HEK293 (cell line): ENCODE measurements around the gene TMEM247.

ENCODE experiments used
- GLIS2 ChIP-seq: fragments of 450-650 bp; formaldehyde crosslinking; IDR thresholded peaks from 2 replicates; pipeline ENCODE4 v1.5.1; 2016; ENCODE audit warnings: missing biosample characterization, missing genetic modification characterization
- ZBTB48 ChIP-seq: fragments of 450-650 bp; formaldehyde crosslinking; IDR thresholded peaks from 2 replicates; pipeline ENCODE4 v1.5.1; 2016; ENCODE audit warnings: missing biosample characterization, missing genetic modification characterization
- ZNF24 ChIP-seq: fragments of 450-650 bp; formaldehyde crosslinking; IDR thresholded peaks from 2 replicates; pipeline ENCODE4 v1.5.1; 2016; ENCODE audit warnings: missing biosample characterization, missing genetic modification characterization
- ZNF521 ChIP-seq: fragments of 450-650 bp; formaldehyde crosslinking; IDR thresholded peaks from 2 replicates; pipeline ENCODE4 v1.5.1; 2017; ENCODE audit warnings: missing biosample characterization, mild to moderate bottlenecking, missing genetic modification characterization
- TF ChIP-seq, protein P1 (sequence below): fragments of 450-650 bp; formaldehyde crosslinking; IDR thresholded peaks from 2 replicates; pipeline ENCODE4 v1.5.1; 2016; ENCODE audit warnings: missing biosample characterization, missing genetic modification characterization
- TF ChIP-seq, protein P2 (sequence below): fragments of 450-650 bp; formaldehyde crosslinking; IDR thresholded peaks from 2 replicates; pipeline ENCODE4 v1.5.1; 2016; ENCODE audit warnings: missing biosample characterization, missing genetic modification characterization
- TF ChIP-seq, protein P3 (sequence below): fragments of 450-650 bp; formaldehyde crosslinking; IDR thresholded peaks from 2 replicates; pipeline ENCODE4 v1.5.1; 2017; ENCODE audit warnings: missing biosample characterization, missing genetic modification characterization

DNA sequence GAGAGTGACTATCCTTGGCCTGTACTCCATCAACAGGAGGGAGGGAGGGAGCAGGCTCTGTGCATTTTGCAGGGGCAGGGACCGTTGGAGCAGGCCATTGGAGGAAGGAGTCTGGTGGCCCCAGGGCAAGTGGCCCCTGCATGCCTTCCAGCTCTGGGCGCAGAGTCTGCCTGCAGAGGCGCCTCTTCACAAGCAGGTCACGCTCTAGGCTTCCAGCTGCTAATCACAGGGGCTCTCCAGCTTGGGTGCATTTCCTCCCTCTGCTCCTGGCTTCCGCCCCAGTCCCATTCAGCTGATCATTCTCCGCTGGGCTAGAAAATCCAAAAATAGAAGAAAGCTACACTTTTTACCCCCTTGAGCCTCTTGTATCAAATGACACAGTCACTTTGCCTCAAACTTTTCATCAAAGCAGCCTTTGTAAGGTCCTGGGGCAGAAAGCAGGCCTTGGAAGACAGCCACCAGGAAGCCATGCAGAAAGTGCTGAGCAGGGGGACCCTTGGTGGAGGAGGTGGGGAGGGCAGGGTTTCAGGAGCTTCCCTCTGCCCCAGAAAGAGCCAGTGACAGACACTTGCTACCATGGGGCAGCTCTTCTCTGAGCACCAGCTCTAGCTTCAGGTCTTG, 11.3 kb downstream of the TMEM247 start:
- TF ChIP-seq, protein P1, sequence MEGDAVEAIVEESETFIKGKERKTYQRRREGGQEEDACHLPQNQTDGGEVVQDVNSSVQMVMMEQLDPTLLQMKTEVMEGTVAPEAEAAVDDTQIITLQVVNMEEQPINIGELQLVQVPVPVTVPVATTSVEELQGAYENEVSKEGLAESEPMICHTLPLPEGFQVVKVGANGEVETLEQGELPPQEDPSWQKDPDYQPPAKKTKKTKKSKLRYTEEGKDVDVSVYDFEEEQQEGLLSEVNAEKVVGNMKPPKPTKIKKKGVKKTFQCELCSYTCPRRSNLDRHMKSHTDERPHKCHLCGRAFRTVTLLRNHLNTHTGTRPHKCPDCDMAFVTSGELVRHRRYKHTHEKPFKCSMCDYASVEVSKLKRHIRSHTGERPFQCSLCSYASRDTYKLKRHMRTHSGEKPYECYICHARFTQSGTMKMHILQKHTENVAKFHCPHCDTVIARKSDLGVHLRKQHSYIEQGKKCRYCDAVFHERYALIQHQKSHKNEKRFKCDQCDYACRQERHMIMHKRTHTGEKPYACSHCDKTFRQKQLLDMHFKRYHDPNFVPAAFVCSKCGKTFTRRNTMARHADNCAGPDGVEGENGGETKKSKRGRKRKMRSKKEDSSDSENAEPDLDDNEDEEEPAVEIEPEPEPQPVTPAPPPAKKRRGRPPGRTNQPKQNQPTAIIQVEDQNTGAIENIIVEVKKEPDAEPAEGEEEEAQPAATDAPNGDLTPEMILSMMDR (tag by site-specific recombination), result no peak
- no peak for TF ChIP-seq ZBTB48 (tag by site-specific recombination)
- TF ChIP-seq, protein P2, sequence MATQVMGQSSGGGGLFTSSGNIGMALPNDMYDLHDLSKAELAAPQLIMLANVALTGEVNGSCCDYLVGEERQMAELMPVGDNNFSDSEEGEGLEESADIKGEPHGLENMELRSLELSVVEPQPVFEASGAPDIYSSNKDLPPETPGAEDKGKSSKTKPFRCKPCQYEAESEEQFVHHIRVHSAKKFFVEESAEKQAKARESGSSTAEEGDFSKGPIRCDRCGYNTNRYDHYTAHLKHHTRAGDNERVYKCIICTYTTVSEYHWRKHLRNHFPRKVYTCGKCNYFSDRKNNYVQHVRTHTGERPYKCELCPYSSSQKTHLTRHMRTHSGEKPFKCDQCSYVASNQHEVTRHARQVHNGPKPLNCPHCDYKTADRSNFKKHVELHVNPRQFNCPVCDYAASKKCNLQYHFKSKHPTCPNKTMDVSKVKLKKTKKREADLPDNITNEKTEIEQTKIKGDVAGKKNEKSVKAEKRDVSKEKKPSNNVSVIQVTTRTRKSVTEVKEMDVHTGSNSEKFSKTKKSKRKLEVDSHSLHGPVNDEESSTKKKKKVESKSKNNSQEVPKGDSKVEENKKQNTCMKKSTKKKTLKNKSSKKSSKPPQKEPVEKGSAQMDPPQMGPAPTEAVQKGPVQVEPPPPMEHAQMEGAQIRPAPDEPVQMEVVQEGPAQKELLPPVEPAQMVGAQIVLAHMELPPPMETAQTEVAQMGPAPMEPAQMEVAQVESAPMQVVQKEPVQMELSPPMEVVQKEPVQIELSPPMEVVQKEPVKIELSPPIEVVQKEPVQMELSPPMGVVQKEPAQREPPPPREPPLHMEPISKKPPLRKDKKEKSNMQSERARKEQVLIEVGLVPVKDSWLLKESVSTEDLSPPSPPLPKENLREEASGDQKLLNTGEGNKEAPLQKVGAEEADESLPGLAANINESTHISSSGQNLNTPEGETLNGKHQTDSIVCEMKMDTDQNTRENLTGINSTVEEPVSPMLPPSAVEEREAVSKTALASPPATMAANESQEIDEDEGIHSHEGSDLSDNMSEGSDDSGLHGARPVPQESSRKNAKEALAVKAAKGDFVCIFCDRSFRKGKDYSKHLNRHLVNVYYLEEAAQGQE (tag by site-specific recombination), result no peak
- no peak for TF ChIP-seq GLIS2 (tag by site-specific recombination)
- TF ChIP-seq ZNF24 (tag by site-specific recombination), result no peak
- no peak for TF ChIP-seq ZNF521 (tag by site-specific recombination)
- TF ChIP-seq, protein P3, sequence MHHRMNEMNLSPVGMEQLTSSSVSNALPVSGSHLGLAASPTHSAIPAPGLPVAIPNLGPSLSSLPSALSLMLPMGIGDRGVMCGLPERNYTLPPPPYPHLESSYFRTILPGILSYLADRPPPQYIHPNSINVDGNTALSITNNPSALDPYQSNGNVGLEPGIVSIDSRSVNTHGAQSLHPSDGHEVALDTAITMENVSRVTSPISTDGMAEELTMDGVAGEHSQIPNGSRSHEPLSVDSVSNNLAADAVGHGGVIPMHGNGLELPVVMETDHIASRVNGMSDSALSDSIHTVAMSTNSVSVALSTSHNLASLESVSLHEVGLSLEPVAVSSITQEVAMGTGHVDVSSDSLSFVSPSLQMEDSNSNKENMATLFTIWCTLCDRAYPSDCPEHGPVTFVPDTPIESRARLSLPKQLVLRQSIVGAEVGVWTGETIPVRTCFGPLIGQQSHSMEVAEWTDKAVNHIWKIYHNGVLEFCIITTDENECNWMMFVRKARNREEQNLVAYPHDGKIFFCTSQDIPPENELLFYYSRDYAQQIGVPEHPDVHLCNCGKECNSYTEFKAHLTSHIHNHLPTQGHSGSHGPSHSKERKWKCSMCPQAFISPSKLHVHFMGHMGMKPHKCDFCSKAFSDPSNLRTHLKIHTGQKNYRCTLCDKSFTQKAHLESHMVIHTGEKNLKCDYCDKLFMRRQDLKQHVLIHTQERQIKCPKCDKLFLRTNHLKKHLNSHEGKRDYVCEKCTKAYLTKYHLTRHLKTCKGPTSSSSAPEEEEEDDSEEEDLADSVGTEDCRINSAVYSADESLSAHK (tag by site-specific recombination), result no peak
